PC-9 (cell line): ENCODE results near the gene COL1A2. TPM values are rescaled to one million over a fixed set of nuclear protein-coding genes. Genes with fewer than 3 reads are reported as not detected.

Experiments used
- BruUV-seq: library from RNA; stranded (reverse); fragments of 400-500 nt; replicated peaks from 2 replicates; lab custom pipeline; 2021; lab: Mats Ljungman, UMichigan
- CTCF ChIA-PET: fragments of 300-600 bp; sonication (Branson Sonifier 250); formaldehyde crosslinking; loops from one replicate; lab custom pipeline; 2022; ENCODE audit warnings: antibody characterized with exemption; lab: Charles Lee
- POLR2A ChIA-PET: fragments of 300-600 bp; sonication (Branson Sonifier 250); formaldehyde crosslinking; loops from one replicate; lab custom pipeline; 2022; ENCODE audit warnings: antibody characterized with exemption; ENCODE audit not compliant: unreplicated experiment; lab: Charles Lee
- DNase-seq, 2 experiments: peaks; one replicate each; pipeline versions ENCODE4 v3.0.0 to v3.0.0-alpha.2; 2015 to 2022; ENCODE audit warnings: mixed read lengths in 1 of 2
- H2AFZ ChIP-seq: fragments of 200-600 bp; sonication (generic); 2 replicates; pipeline ENCODE4 v1.8.1; 2017; ENCODE audit warnings: antibody characterized with exemption
- H3F3A ChIP-seq: fragments of 200-600 bp; sonication (generic); 2 replicates; pipeline ENCODE4 v1.8.1; 2017; ENCODE audit warnings: antibody characterized with exemption, mild to moderate bottlenecking, low read depth; ENCODE audit not compliant: insufficient read depth
- H3K27ac ChIP-seq: fragments of 200-600 bp; sonication (generic); 2 replicates; pipeline ENCODE4 v1.6.1; 2016; ENCODE audit warnings: mixed run types
- H3K27me3 ChIP-seq: fragments of 200-600 bp; sonication (generic); 2 replicates; pipeline ENCODE4 v1.6.1; 2016; ENCODE audit warnings: low read depth, mixed run types; ENCODE audit not compliant: insufficient read depth
- H3K36me3 ChIP-seq: fragments of 200-600 bp; sonication (generic); 2 replicates; pipeline ENCODE4 v1.6.1; 2016; ENCODE audit warnings: low read depth, mixed run types
- H3K4me1 ChIP-seq: fragments of 200-600 bp; sonication (generic); replicated peaks from 2 replicates; pipeline ENCODE4 v1.6.1; 2016; ENCODE audit warnings: mixed run types; ENCODE audit not compliant: insufficient read depth
- H3K4me2 ChIP-seq: fragments of 200-600 bp; sonication (generic); 2 replicates; pipeline ENCODE4 v1.6.1; 2017; ENCODE audit warnings: mixed run types
- H3K4me3 ChIP-seq: fragments of 200-600 bp; sonication (generic); 2 replicates; pipeline ENCODE4 v1.6.1; 2016; ENCODE audit warnings: mixed run types
- H3K79me2 ChIP-seq: fragments of 200-600 bp; sonication (generic); 2 replicates; pipeline ENCODE4 v1.6.1; 2017; ENCODE audit warnings: low read depth, mixed run types
- H3K9me2 ChIP-seq: fragments of 200-600 bp; sonication (generic); 2 replicates; pipeline ENCODE4 v1.8.1; 2017; ENCODE audit warnings: mild to moderate bottlenecking; ENCODE audit not compliant: insufficient read depth
- H3K9me3 ChIP-seq: fragments of 200-600 bp; sonication (generic); 2 replicates; pipeline ENCODE4 v1.8.1; 2016; ENCODE audit warnings: low read depth; ENCODE audit not compliant: insufficient read depth
- H4K20me1 ChIP-seq: fragments of 200-600 bp; sonication (generic); 2 replicates; pipeline ENCODE4 v1.8.1; 2017; ENCODE audit not compliant: insufficient read depth
- EZH2 ChIP-seq: fragments of 200-600 bp; sonication (generic); IDR thresholded peaks from 2 replicates; pipeline ENCODE4 v1.8.0; 2017; ENCODE audit warnings: antibody characterized with exemption, low read depth
- intact Hi-C: fragments of 100-400 bp; cut with micrococcal nuclease; formaldehyde crosslinking; loops from one replicate; pipeline ENCODE4 v1.10.0; 2022; ENCODE audit not compliant: unreplicated experiment
- total RNA-seq: library from RNA; stranded (reverse); gene quantifications from 2 replicates; pipeline ENCODE4 v1.2.3, GENCODE V29; 2021
- TF ChIP-seq, protein P1 (sequence below): fragments of 200-600 bp; sonication (generic); conservative IDR thresholded peaks from 2 replicates; pipeline ENCODE4 v1.6.1; 2017; ENCODE audit warnings: mixed run types, antibody characterized with exemption, mild to moderate bottlenecking, moderate library complexity

The COL1A2 gene
- total RNA-seq, 1 experiment from 2014 or later, result not detected

DNA sequence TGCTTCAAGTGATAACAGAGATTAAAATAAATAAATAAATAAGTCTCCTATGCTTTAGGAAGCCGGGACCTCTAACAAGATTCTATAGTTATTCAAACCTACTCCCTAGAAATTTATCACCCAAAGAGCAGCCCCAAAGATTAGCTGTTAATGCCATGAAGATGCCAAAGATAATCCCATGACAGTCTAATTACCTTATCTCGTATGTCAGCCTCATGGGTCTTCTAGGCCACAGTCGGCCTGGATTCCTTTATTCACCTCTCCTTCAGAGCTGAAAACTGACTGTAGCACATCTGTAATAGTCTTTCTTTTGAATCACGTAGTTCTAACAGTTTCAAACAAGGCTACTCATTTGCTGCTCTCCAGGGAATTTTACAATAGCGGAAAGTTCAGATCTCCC is 24.2 kb downstream of the COL1A2 start:
- H3K4me2 ChIP-seq, result no peak overlapping the region
- DNase-seq, result no peak

DNA sequence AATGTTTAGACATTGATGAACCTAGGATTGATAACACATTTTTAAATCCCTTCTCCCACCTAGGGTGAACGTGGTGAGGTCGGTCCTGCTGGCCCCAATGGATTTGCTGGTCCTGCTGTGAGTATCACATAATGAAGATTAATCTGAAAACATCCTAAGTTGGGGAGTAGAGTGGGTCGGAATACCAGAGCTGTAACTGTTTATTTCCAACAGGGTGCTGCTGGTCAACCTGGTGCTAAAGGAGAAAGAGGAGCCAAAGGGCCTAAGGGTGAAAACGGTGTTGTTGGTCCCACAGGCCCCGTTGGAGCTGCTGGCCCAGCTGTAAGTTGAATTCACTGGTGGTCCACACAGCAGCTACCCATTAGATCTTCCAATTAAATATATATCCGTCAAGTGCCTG is 25.6 kb downstream of the COL1A2 start:
- no peaks in the 10 kb centered on the region for H3K36me3 ChIP-seq
- no peak overlapping the region for H2AFZ ChIP-seq
- ChIA-PET CTCF (no interaction called here), POLR2A (no interaction called here)
- no TSS peak for BruUV-seq
- H3K4me1 ChIP-seq, result no peaks in the 10 kb centered on the region; the same call in 1 of the 2 replicates
- no peaks in the 10 kb centered on the region for H3K9me2 ChIP-seq
- no peaks in the 10 kb centered on the region for H3K9me3 ChIP-seq
- no peak overlapping the region for H3K4me3 ChIP-seq
- no peak overlapping the region for H3K27ac ChIP-seq
- DNase-seq, result no peak
- H3K27me3 ChIP-seq, result no peaks in the 10 kb centered on the region
- no peaks in the 10 kb centered on the region for H4K20me1 ChIP-seq
- no peaks in the 10 kb centered on the region for H3F3A ChIP-seq
- TF ChIP-seq EZH2, result no peak
- TF ChIP-seq, protein P1, sequence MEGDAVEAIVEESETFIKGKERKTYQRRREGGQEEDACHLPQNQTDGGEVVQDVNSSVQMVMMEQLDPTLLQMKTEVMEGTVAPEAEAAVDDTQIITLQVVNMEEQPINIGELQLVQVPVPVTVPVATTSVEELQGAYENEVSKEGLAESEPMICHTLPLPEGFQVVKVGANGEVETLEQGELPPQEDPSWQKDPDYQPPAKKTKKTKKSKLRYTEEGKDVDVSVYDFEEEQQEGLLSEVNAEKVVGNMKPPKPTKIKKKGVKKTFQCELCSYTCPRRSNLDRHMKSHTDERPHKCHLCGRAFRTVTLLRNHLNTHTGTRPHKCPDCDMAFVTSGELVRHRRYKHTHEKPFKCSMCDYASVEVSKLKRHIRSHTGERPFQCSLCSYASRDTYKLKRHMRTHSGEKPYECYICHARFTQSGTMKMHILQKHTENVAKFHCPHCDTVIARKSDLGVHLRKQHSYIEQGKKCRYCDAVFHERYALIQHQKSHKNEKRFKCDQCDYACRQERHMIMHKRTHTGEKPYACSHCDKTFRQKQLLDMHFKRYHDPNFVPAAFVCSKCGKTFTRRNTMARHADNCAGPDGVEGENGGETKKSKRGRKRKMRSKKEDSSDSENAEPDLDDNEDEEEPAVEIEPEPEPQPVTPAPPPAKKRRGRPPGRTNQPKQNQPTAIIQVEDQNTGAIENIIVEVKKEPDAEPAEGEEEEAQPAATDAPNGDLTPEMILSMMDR, result no peak
- no peak overlapping the region for H3K4me2 ChIP-seq
- no peaks in the 10 kb centered on the region for H3K79me2 ChIP-seq
- intact Hi-C loops, result no loop called here

More for the DNA sequence above, 24.2 kb downstream of the COL1A2 start:
- H3K27ac ChIP-seq, result no peak overlapping the region
- intact Hi-C loops, result no loop called here
- no peak overlapping the region for H2AFZ ChIP-seq
- no peaks in the 10 kb centered on the region for H3F3A ChIP-seq
- H3K79me2 ChIP-seq, result no peaks in the 10 kb centered on the region
- H3K4me1 ChIP-seq, result no peaks in the 10 kb centered on the region; the same call in 1 of the 2 replicates
- POLR2A ChIA-PET, result no interaction called here
- no TSS peak for BruUV-seq
- no peaks in the 10 kb centered on the region for H3K36me3 ChIP-seq
- TF ChIP-seq EZH2, result no peak
- TF ChIP-seq, protein P1, result no peak
- no peaks in the 10 kb centered on the region for H3K27me3 ChIP-seq
- H3K4me3 ChIP-seq, result no peak overlapping the region
- no peaks in the 10 kb centered on the region for H4K20me1 ChIP-seq
- no peaks in the 10 kb centered on the region; the same call in 1 of the 2 replicates for H3K9me3 ChIP-seq
- H3K9me2 ChIP-seq, result no peaks in the 10 kb centered on the region
- CTCF ChIA-PET, result no interaction called here

DNA sequence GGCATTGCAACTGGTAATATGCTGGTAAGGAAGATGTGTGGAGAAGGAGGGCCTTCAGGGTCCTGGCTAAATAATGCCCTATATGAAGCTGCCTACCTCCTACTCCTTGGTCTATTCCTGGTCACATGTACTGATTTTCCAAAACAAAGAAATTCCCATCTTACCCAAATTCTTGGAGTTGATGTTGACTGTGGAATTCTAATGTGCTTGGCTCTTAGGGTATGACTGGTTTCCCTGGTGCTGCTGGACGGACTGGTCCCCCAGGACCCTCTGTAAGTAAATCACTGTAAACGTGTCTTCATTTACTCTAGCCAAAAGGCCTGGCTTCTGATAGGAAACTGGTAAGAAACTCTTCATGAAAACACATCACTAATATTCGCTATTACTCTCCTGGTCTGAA is 27.0 kb downstream of the COL1A2 start:
- no peaks in the 10 kb centered on the region; the same call in 1 of the 2 replicates for H3K4me1 ChIP-seq
- no peaks in the 10 kb centered on the region for H3K36me3 ChIP-seq
- no peaks in the 10 kb centered on the region for H3K9me3 ChIP-seq
- H4K20me1 ChIP-seq, result no peaks in the 10 kb centered on the region
- TF ChIP-seq EZH2, result no peak
- TF ChIP-seq, protein P1, result no peak
- no peaks in the 10 kb centered on the region for H3K79me2 ChIP-seq
- BruUV-seq, result no TSS peak
- no peaks in the 10 kb centered on the region for H3K27me3 ChIP-seq
- H3K27ac ChIP-seq, result no peak overlapping the region
- H3F3A ChIP-seq, result no peaks in the 10 kb centered on the region
- ChIA-PET CTCF (no interaction called here), POLR2A (no interaction called here)
- H3K4me2 ChIP-seq, result no peak overlapping the region
- intact Hi-C loops, result no loop called here
- H3K9me2 ChIP-seq, result no peaks in the 10 kb centered on the region
- H2AFZ ChIP-seq, result no peak overlapping the region
- H3K4me3 ChIP-seq, result no peak overlapping the region
- DNase-seq, result no peak
